ENCODE measurements around the gene ADH6.

ADH6 gene

DNA sequence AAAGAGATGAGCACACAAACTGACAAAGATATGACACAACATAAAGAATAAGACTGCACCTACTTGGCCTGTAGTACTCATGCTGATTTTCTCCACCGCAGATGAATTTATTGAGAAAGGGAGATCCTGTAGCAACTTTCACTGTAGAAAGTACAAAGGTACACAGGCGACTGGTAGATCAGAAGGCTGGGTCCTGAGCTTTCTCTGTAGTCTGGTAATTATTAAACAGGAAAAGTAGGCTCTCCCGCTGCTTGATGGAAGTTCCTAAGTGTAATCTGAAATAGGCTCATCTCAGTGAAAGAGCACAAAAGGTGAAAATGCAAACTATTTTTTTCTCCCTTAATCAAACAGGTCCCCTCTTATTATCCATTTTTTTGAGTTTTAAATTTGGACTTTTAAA is at the start of gene ADH6:
TSS of gene ADH6 (minus strand) at position 175 of the 400 bp plus-strand sequence. CDS start at position 81, 94 bp downstream.
- H2AFZ ChIP-seq (ENCODE audit: low read length), result no peak within 1 kb of the TSS
- H3K9ac ChIP-seq (ENCODE audit: low read depth, low read length, poor library complexity, severe bottlenecking), result no peak within 1 kb of the TSS
- H4K20me1 ChIP-seq (ENCODE audit: insufficient read depth, low read length, poor library complexity, severe bottlenecking), result no peaks in the 10 kb centered on the region
- H3K4me1 ChIP-seq (ENCODE audit: insufficient read depth, low read length, poor library complexity, severe bottlenecking), result no peaks in the 10 kb centered on the region
- H3K9me3 ChIP-seq (ENCODE audit: insufficient read depth, low read depth, low read length), result no peaks in the 10 kb centered on the region
- no peak within 1 kb of the TSS for H3K4me3 ChIP-seq (ENCODE audit: low read length, poor library complexity, severe bottlenecking)
- H3K27me3 ChIP-seq (ENCODE audit: insufficient read depth, low read length, poor library complexity, severe bottlenecking), result no peaks in the 10 kb centered on the region
- H3K9me2 ChIP-seq (replicated peaks; ENCODE audit: low read depth, low read length), result no peaks in the 10 kb centered on the region
- TF ChIP-seq EZH2phosphoT487 (IDR thresholded peaks at IDR 0.05; ENCODE audit: borderline replicate concordance), result no peak
- TF ChIP-seq, protein P1, sequence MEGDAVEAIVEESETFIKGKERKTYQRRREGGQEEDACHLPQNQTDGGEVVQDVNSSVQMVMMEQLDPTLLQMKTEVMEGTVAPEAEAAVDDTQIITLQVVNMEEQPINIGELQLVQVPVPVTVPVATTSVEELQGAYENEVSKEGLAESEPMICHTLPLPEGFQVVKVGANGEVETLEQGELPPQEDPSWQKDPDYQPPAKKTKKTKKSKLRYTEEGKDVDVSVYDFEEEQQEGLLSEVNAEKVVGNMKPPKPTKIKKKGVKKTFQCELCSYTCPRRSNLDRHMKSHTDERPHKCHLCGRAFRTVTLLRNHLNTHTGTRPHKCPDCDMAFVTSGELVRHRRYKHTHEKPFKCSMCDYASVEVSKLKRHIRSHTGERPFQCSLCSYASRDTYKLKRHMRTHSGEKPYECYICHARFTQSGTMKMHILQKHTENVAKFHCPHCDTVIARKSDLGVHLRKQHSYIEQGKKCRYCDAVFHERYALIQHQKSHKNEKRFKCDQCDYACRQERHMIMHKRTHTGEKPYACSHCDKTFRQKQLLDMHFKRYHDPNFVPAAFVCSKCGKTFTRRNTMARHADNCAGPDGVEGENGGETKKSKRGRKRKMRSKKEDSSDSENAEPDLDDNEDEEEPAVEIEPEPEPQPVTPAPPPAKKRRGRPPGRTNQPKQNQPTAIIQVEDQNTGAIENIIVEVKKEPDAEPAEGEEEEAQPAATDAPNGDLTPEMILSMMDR (conservative IDR thresholded peaks at IDR 0.05; ENCODE audit: low read length), result no peak
- H3K36me3 ChIP-seq (ENCODE audit: insufficient read depth, low read length), result no peaks in the 10 kb centered on the region
- no peaks in the 10 kb centered on the region for H3F3A ChIP-seq (ENCODE audit: low read depth)
- H3K4me2 ChIP-seq (ENCODE audit: low read depth, low read length, poor library complexity, severe bottlenecking), result no peak within 1 kb of the TSS
- H3K79me2 ChIP-seq (ENCODE audit: insufficient read depth, low read length), result no peaks in the 10 kb centered on the region

DNA sequence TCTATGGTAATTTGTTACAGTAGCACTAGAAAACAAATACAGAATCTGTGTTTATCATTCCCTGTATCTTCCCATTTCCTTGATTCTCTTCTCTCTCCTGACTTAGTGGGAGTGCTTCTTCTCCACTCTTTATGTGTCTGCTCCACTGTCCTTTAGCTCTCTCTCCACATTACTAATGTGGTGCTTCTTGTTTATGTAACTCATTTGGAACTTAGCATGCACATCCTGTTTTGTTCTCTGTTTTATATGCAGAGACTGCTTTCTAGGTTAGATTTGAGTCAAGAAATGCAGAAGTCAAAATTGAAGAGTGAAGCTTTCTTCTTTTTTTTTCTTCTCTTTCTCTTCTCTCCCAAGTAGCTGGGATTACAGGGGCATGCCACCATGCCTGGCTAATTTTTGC is 45.9 kb upstream of the ADH6 start:
- no peaks in the 10 kb centered on the region for H3K9me2 ChIP-seq (replicated peaks; ENCODE audit: low read depth, low read length)
- no peak overlapping the region for H2AFZ ChIP-seq (ENCODE audit: low read length)
- TF ChIP-seq EZH2phosphoT487 (IDR thresholded peaks at IDR 0.05; ENCODE audit: borderline replicate concordance), result no peak
- TF ChIP-seq, protein P1 (conservative IDR thresholded peaks at IDR 0.05; ENCODE audit: low read length), result no peak
- no peaks in the 10 kb centered on the region for H3K27me3 ChIP-seq (ENCODE audit: insufficient read depth, low read length, poor library complexity, severe bottlenecking)
- H3K4me1 ChIP-seq (ENCODE audit: insufficient read depth, low read length, poor library complexity, severe bottlenecking), result no peaks in the 10 kb centered on the region
- no peaks in the 10 kb centered on the region for H3F3A ChIP-seq (ENCODE audit: low read depth)
- no peak overlapping the region for H3K4me2 ChIP-seq (ENCODE audit: low read depth, low read length, poor library complexity, severe bottlenecking)
- no peak overlapping the region for H3K4me3 ChIP-seq (ENCODE audit: low read length, poor library complexity, severe bottlenecking)
- H4K20me1 ChIP-seq (ENCODE audit: insufficient read depth, low read length, poor library complexity, severe bottlenecking), result no peaks in the 10 kb centered on the region
- H3K36me3 ChIP-seq (ENCODE audit: insufficient read depth, low read length), result no peaks in the 10 kb centered on the region
- no peak overlapping the region for H3K9ac ChIP-seq (ENCODE audit: low read depth, low read length, poor library complexity, severe bottlenecking)
- H3K79me2 ChIP-seq (ENCODE audit: insufficient read depth, low read length), result no peaks in the 10 kb centered on the region
- no peaks in the 10 kb centered on the region for H3K9me3 ChIP-seq (ENCODE audit: insufficient read depth, low read depth, low read length)

DNA sequence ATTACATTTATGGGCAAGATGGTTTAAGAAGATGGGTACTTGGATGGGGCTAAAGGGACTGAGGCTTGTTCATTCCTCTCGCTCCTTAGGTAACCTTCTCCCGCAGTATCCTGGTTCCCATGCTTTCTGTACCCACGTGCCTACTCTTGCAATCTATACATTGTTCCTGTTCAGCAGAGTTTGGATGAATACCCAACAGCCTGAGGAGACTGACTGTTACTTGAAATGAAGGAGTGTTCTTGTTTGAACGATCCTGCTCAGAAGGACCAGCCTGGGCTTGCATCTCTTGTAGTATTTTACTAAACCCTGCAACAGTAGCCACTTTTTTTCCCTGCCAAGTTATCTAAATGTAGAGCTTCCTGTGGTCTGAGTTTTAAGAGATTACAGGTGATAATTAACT is 33.7 kb upstream of the ADH6 start:
- Histone ChIP-seq H3K4me3 (ENCODE audit: low read length, poor library complexity, severe bottlenecking) (no peak overlapping the region), H3F3A (ENCODE audit: low read depth) (no peaks in the 10 kb centered on the region), H3K9me3 (ENCODE audit: insufficient read depth, low read depth, low read length) (no peaks in the 10 kb centered on the region), H3K4me2 (ENCODE audit: low read depth, low read length, poor library complexity, severe bottlenecking) (no peak overlapping the region), H4K20me1 (ENCODE audit: insufficient read depth, low read length, poor library complexity, severe bottlenecking) (no peaks in the 10 kb centered on the region), H3K9me2 (replicated peaks; ENCODE audit: low read depth, low read length) (no peaks in the 10 kb centered on the region), H3K9ac (ENCODE audit: low read depth, low read length, poor library complexity, severe bottlenecking) (no peak overlapping the region), H3K27me3 (ENCODE audit: insufficient read depth, low read length, poor library complexity, severe bottlenecking) (no peaks in the 10 kb centered on the region), H2AFZ (ENCODE audit: low read length) (no peak overlapping the region), H3K36me3 (ENCODE audit: insufficient read depth, low read length) (no peaks in the 10 kb centered on the region), H3K79me2 (ENCODE audit: insufficient read depth, low read length) (no peaks in the 10 kb centered on the region), H3K4me1 (ENCODE audit: insufficient read depth, low read length, poor library complexity, severe bottlenecking) (no peaks in the 10 kb centered on the region)
- no peak for TF ChIP-seq EZH2phosphoT487 (IDR thresholded peaks at IDR 0.05; ENCODE audit: borderline replicate concordance)
- TF ChIP-seq, protein P1 (conservative IDR thresholded peaks at IDR 0.05; ENCODE audit: low read length), result no peak

Data from Loucy (cell line).